Stomach (tissue), 4 donors: ENCODE measurements around the gene GAS2.

Experiments used
- CTCF ChIP-seq, 7 experiments: fragments of 450-650 bp in 4 of 7; fragments of 200-600 bp in 3 of 7; sonication (generic) in 3 of 7; IDR thresholded peaks; one replicate each; pipeline ENCODE4 v1.5.1; 2016 to 2019; ENCODE audit warnings: antibody characterized with exemption in 7 of 7, control low read depth in 2 of 7, mild to moderate bottlenecking in 1 of 7
- POLR2A ChIP-seq, 4 donors: fragments of 450-650 bp; IDR thresholded peaks; one replicate each; pipeline ENCODE4 v1.6.1; 2016; ENCODE audit warnings: antibody characterized with exemption in 4 of 4, control low read depth in 2 of 4, mild to moderate bottlenecking in 1 of 4, moderate library complexity in 1 of 4

GRCh38 chr11:22798901-22799300 lies 132.5 kb downstream of the GAS2 start:
- TF ChIP-seq CTCF (IDR thresholded peaks at IDR 0.05) = no peak
- no peak for TF ChIP-seq POLR2A (IDR thresholded peaks at IDR 0.05)
